A549 treated with AZD9567 at 1 μM for 4 hours (cell line): ENCODE measurements around the gene NEXN. TPM values are rescaled to one million over a fixed set of nuclear protein-coding genes. Genes with fewer than 3 reads are reported as not detected.

Experiments
- total RNA-seq: library from RNA; stranded (reverse); fragments of 200-300 nt; extraction: Qiagen RNA extraction; gene quantifications from 5 replicates; pipeline ENCODE4 v1.2.3, GENCODE V29; 2022; ENCODE audit not compliant: insufficient read depth

NEXN gene
- total RNA-seq, result 4.6 to 8.6 TPM (median 5.2 TPM) in 5 replicates

DNA sequence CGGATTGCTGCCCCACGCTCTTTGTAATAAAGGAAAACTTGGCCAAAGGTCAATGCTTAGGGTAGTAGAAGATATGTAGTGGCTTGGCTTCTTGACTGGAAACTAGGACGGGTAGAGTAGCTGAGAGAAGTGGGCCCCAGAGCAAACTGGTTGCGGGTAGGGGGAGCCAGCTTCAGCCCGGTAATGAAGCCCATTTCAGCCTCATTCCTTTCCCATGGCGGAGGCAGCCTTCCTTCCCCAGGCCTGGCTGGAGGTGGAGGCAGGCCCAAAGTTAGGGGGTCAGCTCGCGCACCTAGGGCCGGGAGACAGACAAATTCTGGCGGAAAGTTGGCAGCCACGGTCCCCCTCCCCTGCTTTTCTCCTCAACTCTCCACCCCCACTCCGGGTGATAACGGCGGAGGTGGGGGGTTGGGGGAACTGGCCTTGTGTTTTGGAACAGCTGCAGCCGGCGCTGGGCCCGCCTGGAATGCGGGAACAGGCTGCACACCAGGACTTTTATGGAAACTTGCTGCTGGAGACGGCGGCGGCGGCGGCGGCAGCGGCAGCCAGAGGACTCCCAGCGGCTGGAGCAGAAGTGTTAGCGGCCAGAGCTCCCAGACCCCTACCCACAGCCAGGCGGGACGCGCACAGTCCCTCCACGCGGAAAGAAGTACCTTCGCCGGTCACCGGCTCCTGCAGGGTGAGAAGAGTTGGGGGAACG, at the start of gene NEXN:
TSS of gene NEXN (plus strand) at position 544 of the 700 bp plus-strand sequence. CDS start 27,483 bp downstream, outside the sequence.

DNA sequence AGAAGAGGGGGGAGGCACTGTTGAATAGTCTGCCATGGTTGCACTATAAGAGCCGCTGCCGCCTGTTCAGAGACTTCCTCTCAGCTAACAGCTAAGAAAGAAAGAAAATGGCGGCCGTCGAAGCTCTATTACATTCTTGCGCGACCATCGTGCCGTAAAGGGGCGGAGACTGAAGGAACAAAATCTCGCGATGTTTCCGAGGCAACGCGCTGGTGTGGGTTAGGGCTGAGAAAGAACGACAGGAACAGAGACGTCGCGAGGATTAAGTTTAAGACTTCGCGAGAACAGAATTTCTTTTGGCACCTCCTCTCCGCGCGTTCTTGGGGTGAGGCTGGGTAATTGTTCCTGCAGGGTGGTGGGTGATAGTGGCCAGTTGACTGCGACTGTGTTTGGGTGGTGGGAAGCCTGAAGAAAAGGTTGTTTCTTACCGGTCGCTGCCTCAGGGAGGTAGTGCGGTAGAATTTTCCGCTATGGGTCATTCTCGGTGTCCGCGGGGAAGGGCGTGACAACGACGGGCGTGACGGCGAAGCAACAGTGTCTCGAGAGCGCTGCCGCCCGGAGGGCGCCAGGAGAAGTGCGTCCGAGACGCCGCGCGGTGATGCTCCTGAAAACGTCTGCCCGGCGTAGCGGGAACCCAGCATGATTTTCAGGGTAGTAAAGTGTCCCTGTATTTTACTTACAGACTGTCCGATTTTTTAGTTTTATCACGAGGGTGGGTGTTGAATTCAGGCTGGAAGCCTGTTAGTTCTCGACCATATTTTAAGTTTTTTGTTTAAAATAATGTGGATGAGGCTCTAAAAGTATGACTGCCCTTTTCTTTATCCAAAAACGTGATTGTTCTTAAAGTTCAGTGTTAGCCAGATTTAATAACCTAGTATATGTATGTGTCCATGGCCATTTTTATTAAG, 90.8 kb downstream of the NEXN start, which contains the start of gene FUBP1:
TSS of gene FUBP1 (minus strand) at position 104 of the 908 bp plus-strand sequence. CDS start at position 36, 68 bp downstream.

Other genes starting within 250 kb of the NEXN start
- gene ZZZ3, start 206.0 kb upstream of the NEXN start, total RNA-seq, result 15.9 to 18.9 TPM (median 17.5 TPM) in 5 replicates
- gene USP33, start 128.8 kb upstream of the NEXN start, total RNA-seq, result 14.9 to 19.6 TPM (median 19.1 TPM) in 5 replicates
- gene MIGA1, start 109.0 kb upstream of the NEXN start, total RNA-seq, result 5.0 to 7.3 TPM (median 6.9 TPM) in 5 replicates
- gene FUBP1, start 90.4 kb downstream of the NEXN start, total RNA-seq, result 85.5 to 132 TPM (median 100 TPM) in 5 replicates
- 30.0 to 39.3 TPM (median 36.8 TPM) in 5 replicates for gene DNAJB4, start 116.3 kb downstream of the NEXN start, total RNA-seq
- gene GIPC2, start 157.3 kb downstream of the NEXN start, total RNA-seq, result 0.02 to 0.04 TPM (median 0.03 TPM) in 3 of 5 replicates, not detected in the others